ENCODE data around the gene PACRGL.
"Not testable (repeated sequence)": the region's sequence is repeated elsewhere in the genome, so short reads cannot be mapped to it uniquely, and the experiment has no call there.

The PACRGL gene

GRCh38 chr4:20761826-20762225 lies 61.6 kb downstream of the PACRGL start:
- Histone ChIP-seq H3K4me1 (ENCODE audit: insufficient read depth, low read length) (no peaks in the 10 kb centered on the region), H3K9ac (ENCODE audit: low read depth, low read length) (no peak overlapping the region), H3K9me3 (ENCODE audit: control insufficient read depth, insufficient read depth, low read length) (no peaks in the 10 kb centered on the region), H3K36me3 (ENCODE audit: insufficient read depth, low read length) (no peaks in the 10 kb centered on the region)

GRCh38 chr4:20764366-20764992 lies 64.2 kb downstream of the PACRGL start:
- no peak overlapping the region for H3K9ac ChIP-seq (ENCODE audit: low read depth, low read length)
- no peaks in the 10 kb centered on the region for H3K4me1 ChIP-seq (ENCODE audit: insufficient read depth, low read length)
- no peaks in the 10 kb centered on the region for H3K9me3 ChIP-seq (ENCODE audit: control insufficient read depth, insufficient read depth, low read length)
- H3K36me3 ChIP-seq (ENCODE audit: insufficient read depth, low read length), result no peaks in the 10 kb centered on the region

DNA sequence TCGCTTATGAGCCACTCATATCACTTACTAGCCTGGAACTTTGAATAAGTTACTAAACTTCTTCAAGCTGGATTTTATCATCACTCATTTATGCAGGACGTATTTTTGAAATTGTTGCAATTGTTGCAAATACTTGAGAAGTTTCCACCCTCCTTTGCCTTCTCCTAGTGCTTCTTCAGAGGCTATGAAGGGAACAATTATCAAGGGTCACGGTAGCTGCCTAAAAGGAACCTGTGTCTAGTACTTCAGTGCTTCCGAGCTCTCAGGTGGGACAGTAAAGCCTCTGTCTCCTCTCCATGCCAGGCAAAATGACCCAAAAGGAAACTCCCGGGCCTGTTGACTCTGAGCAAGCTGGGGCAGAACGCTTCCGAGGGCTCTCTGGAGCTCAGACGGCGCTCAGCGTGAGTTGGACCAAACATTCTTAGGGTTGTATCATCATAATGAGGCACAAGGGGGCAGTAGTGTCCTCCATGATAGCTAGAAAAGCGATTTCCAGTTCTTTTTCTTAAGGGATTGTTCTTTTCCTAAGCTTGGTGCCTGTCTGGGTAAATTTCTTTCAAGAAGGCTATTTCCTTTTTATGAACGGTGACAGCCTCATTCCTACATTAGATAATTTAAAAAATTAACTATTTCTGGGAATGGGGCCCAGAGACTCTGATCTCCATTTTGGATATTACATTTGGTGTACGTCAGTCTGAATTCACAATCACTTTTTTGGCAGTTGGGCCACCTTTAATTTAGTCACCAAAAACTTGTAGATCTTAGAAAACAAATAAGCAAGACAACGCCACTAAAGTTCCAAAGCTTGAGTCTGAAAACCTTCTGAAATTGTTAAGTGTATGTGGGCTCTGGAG lies 73.1 kb downstream of the PACRGL start:
- no peaks in the 10 kb centered on the region for H3K36me3 ChIP-seq (ENCODE audit: insufficient read depth, low read length)
- no peaks in the 10 kb centered on the region for H3K9me3 ChIP-seq (ENCODE audit: control insufficient read depth, insufficient read depth, low read length)
- H3K9ac ChIP-seq (ENCODE audit: low read depth, low read length), result no peak overlapping the region
- H3K4me1 ChIP-seq (ENCODE audit: insufficient read depth, low read length), result no peaks in the 10 kb centered on the region

- Histone ChIP-seq H3K36me3 (ENCODE audit: insufficient read depth, low read length) (no peaks in the 10 kb centered on the region), H3K9me3 (ENCODE audit: control insufficient read depth, insufficient read depth, low read length) (peaks cover 6% of the 10 kb centered on the region; the same call in 1 of the 2 replicates), H3K9ac (ENCODE audit: low read depth, low read length) (no peak overlapping the region), H3K4me1 (ENCODE audit: insufficient read depth, low read length) (no peaks in the 10 kb centered on the region)
These were observed 78.6 kb downstream of the PACRGL start for GRCh38 chr4:20778896-20779295.

GRCh38 chr4:20783134-20783533 lies 82.9 kb downstream of the PACRGL start:
- H3K4me1 ChIP-seq (ENCODE audit: insufficient read depth, low read length); H3K9me3 ChIP-seq (ENCODE audit: control insufficient read depth, insufficient read depth, low read length); H3K9ac ChIP-seq (ENCODE audit: low read depth, low read length); H3K36me3 ChIP-seq (ENCODE audit: insufficient read depth, low read length): not testable (repeated sequence)

GRCh38 chr4:20787940-20788665 lies 87.8 kb downstream of the PACRGL start:
- Histone ChIP-seq H3K9me3 (ENCODE audit: control insufficient read depth, insufficient read depth, low read length) (peaks cover 3% of the 10 kb centered on the region; the same call in 1 of the 2 replicates), H3K4me1 (ENCODE audit: insufficient read depth, low read length) (no peaks in the 10 kb centered on the region), H3K9ac (ENCODE audit: low read depth, low read length) (no peak overlapping the region), H3K36me3 (ENCODE audit: insufficient read depth, low read length) (no peaks in the 10 kb centered on the region)
